ENCODE results near the gene FARP2.

DNA sequence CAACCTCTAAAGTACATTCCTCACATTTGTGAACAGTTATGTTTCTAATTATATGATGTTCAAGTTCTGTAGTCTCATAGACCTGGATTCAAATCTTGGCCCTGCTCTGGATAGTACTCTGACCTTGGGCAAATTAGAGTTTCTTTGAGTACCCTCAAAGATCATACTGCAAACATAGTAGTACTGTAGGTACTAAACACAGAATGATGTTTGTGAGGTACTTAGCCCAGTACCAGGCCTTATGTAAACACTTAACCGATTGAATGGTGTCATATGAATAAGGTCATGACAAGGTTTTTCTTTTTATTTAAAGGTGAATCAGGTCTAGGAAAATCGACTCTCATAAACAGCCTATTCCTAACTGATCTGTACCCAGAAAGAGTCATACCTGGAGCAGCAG is 21.3 kb upstream of the FARP2 start:
- TF ChIP-seq, protein P1, sequence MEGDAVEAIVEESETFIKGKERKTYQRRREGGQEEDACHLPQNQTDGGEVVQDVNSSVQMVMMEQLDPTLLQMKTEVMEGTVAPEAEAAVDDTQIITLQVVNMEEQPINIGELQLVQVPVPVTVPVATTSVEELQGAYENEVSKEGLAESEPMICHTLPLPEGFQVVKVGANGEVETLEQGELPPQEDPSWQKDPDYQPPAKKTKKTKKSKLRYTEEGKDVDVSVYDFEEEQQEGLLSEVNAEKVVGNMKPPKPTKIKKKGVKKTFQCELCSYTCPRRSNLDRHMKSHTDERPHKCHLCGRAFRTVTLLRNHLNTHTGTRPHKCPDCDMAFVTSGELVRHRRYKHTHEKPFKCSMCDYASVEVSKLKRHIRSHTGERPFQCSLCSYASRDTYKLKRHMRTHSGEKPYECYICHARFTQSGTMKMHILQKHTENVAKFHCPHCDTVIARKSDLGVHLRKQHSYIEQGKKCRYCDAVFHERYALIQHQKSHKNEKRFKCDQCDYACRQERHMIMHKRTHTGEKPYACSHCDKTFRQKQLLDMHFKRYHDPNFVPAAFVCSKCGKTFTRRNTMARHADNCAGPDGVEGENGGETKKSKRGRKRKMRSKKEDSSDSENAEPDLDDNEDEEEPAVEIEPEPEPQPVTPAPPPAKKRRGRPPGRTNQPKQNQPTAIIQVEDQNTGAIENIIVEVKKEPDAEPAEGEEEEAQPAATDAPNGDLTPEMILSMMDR (IDR thresholded peaks at IDR 0.05; ENCODE audit: low read length) = no peak
- TF ChIP-seq EZH2 (IDR thresholded peaks at IDR 0.05; ENCODE audit: borderline replicate concordance, low read length) = no peak
